Vagina (tissue), 2 donors: ENCODE data around the gene DHRS11. TPM values are rescaled to one million over a fixed set of nuclear protein-coding genes. Genes with fewer than 3 reads are reported as not detected.
A peak's percentile ranks its signal among the peaks of the same experiment; 100 is the strongest.

Source experiments
- DNase-seq, 2 donors: peaks; one replicate each; pipeline ENCODE4 v3.0.0-alpha.2; 2017; ENCODE audit errors: extremely low spot score in 2 of 2
- H3K27ac ChIP-seq: fragments of 200-600 bp; sonication (generic); one replicate; pipeline ENCODE4 v1.5.1; 2019
- H3K27me3 ChIP-seq: fragments of 200-600 bp; sonication (generic); one replicate; pipeline ENCODE4 v1.5.1; 2019
- H3K36me3 ChIP-seq, 2 donors: fragments of 200-600 bp; sonication (generic); one replicate each; pipeline ENCODE4 v1.5.1; 2017 to 2019
- H3K4me1 ChIP-seq: fragments of 200-600 bp; sonication (generic); one replicate; pipeline ENCODE4 v1.5.1; 2019
- H3K4me3 ChIP-seq, 2 donors: fragments of 200-600 bp; sonication (generic); 1 replicate in 1 of 2; 2 replicates in 1 of 2; pipeline ENCODE4 v1.5.1; 2016 to 2019
- H3K9me3 ChIP-seq: fragments of 200-600 bp; sonication (generic); one replicate; pipeline ENCODE4 v1.5.1; 2019
- CTCF ChIP-seq, 3 experiments: fragments of 450-650 bp in 2 of 3; fragments of 200-600 bp in 1 of 3; sonication (generic) in 1 of 3; IDR thresholded peaks; one replicate each; pipeline ENCODE4 v1.5.1; 2017 to 2019; ENCODE audit warnings: antibody characterized with exemption in 3 of 3, mild to moderate bottlenecking in 2 of 3, moderate library complexity in 2 of 3
- POLR2A ChIP-seq, 2 donors: fragments of 450-650 bp; IDR thresholded peaks; one replicate each; pipeline ENCODE4 v1.6.1; 2017; ENCODE audit warnings: antibody characterized with exemption in 2 of 2, mild to moderate bottlenecking in 2 of 2, moderate library complexity in 2 of 2
- POLR2AphosphoS5 ChIP-seq, 2 donors: sonication (generic); formaldehyde crosslinking; IDR thresholded peaks; one replicate each; pipeline ENCODE4 v1.9.0; 2017; ENCODE audit warnings: antibody characterized with exemption in 2 of 2, mild to moderate bottlenecking in 2 of 2, low read depth in 1 of 2; ENCODE audit not compliant: insufficient read depth in 1 of 2
- intact Hi-C: fragments of 100-400 bp; cut with DNase I; formaldehyde crosslinking; loops from one replicate; pipeline ENCODE4 v1.15.1; 2023
- total RNA-seq: library from RNA; depleted of rRNA; stranded (reverse); fragments of >200 nt; gene quantifications from one replicate; pipeline ENCODE4 v1.2.3, GENCODE V29; 2016

The DHRS11 gene
- total RNA-seq, 1 donor from 2014 or later, result 12.0 TPM

GRCh38 chr17:36597866-36598777, 6.4 kb downstream of the DHRS11 start:
- peaks cover 22% of the 10 kb centered on the region for H3K4me1 ChIP-seq
- intact Hi-C loops, result loop anchor here (10.0 kb wide), 1 partner anchor 53 kb away; the partner anchor contains the start of gene GGNBP2
- H3K27ac ChIP-seq, result no peak overlapping the region
- no peaks in the 10 kb centered on the region for H3K9me3 ChIP-seq
- no peaks in the 10 kb centered on the region for H3K27me3 ChIP-seq
- no peak for TF ChIP-seq POLR2AphosphoS5 (IDR thresholded peaks at IDR 0.05; ENCODE audit: insufficient read depth in 1 of 2, low read depth in 1 of 2)
- TF ChIP-seq POLR2A (IDR thresholded peaks at IDR 0.05), result no peak
- no peak for TF ChIP-seq CTCF (IDR thresholded peaks at IDR 0.05)
- DNase-seq, result no peak
- no peak overlapping the region for H3K4me3 ChIP-seq
- no peaks in the 10 kb centered on the region for H3K36me3 ChIP-seq

- Histone ChIP-seq H3K4me3 (no peak overlapping the region), H3K9me3 (no peaks in the 10 kb centered on the region), H3K36me3 (no peaks in the 10 kb centered on the region), H3K27ac (no peak overlapping the region), H3K27me3 (no peaks in the 10 kb centered on the region), H3K4me1 (peaks cover 25% of the 10 kb centered on the region)
- TF ChIP-seq POLR2A (IDR thresholded peaks at IDR 0.05) (no peak), CTCF (IDR thresholded peaks at IDR 0.05) (no peak), POLR2AphosphoS5 (IDR thresholded peaks at IDR 0.05; ENCODE audit: insufficient read depth in 1 of 2, low read depth in 1 of 2) (no peak)
- intact Hi-C loops, result loop anchor here (10.0 kb wide), 1 partner anchor 54 kb away; the partner anchor contains the start of gene GGNBP2
- no peak for DNase-seq
Measured at GRCh38 chr17:36598951-36599401, 7.3 kb downstream of the DHRS11 start.

- Histone ChIP-seq H3K27me3 (no peaks in the 10 kb centered on the region), H3K9me3 (no peaks in the 10 kb centered on the region), H3K4me3 (no peak overlapping the region), H3K27ac (no peak overlapping the region), H3K4me1 (peaks cover 25% of the 10 kb centered on the region), H3K36me3 (no peaks in the 10 kb centered on the region)
- intact Hi-C loops, result loop anchor here (10.0 kb wide), 1 partner anchor 55 kb away; the partner anchor contains the start of gene GGNBP2
- DNase-seq, result no peak
- no peak for TF ChIP-seq POLR2A (IDR thresholded peaks at IDR 0.05)
- no peak for TF ChIP-seq CTCF (IDR thresholded peaks at IDR 0.05)
- no peak for TF ChIP-seq POLR2AphosphoS5 (IDR thresholded peaks at IDR 0.05; ENCODE audit: insufficient read depth in 1 of 2, low read depth in 1 of 2)
Measured at GRCh38 chr17:36599546-36600250, 8.0 kb downstream of the DHRS11 start.

- Histone ChIP-seq H3K36me3 (no peaks in the 10 kb centered on the region), H3K9me3 (no peaks in the 10 kb centered on the region), H3K27ac (no peak overlapping the region), H3K27me3 (no peaks in the 10 kb centered on the region), H3K4me1 (peaks cover 25% of the 10 kb centered on the region), H3K4me3 (peak overlapping the region in 1 of 2 donors; percentile 98)
- DNase-seq, result no peak
- intact Hi-C loops, result no loop called here
- TF ChIP-seq CTCF (IDR thresholded peaks at IDR 0.05), result no peak
- TF ChIP-seq POLR2AphosphoS5 (IDR thresholded peaks at IDR 0.05; ENCODE audit: insufficient read depth in 1 of 2, low read depth in 1 of 2), result no peak
- no peak for TF ChIP-seq POLR2A (IDR thresholded peaks at IDR 0.05)
Measured at GRCh38 chr17:36600465-36600864, 8.8 kb downstream of the DHRS11 start.
